Urothelium cell line (cell line): ENCODE data around the gene NPAS1.
"Not testable (repeated sequence)": the region's sequence is repeated elsewhere in the genome, so short reads cannot be mapped to it uniquely, and the experiment has no call there.

Experiments used
- DNase-seq: peaks from one replicate; pipeline ENCODE4 v3.0.0; 2011; ENCODE audit warnings: low spot score, mixed read lengths
- FAIRE-seq: peaks from 2 replicates; lab custom pipeline; 2011; peaks lifted over from hg19 to GRCh38; lab: Jason Lieb, UNC

NPAS1 gene

GRCh38 chr19:47074621-47075020 lies 55.0 kb downstream of the NPAS1 start:
- no peak for FAIRE-seq

GRCh38 chr19:47075179-47075810 lies 55.7 kb downstream of the NPAS1 start:
- no peak for FAIRE-seq

More at GRCh38 chr19:47074621-47075020, 55.0 kb downstream of the NPAS1 start:
- DNase-seq: no peak

GRCh38 chr19:47075941-47076340 lies 56.3 kb downstream of the NPAS1 start:
- no peak for DNase-seq
- no peak for FAIRE-seq

More at GRCh38 chr19:47075179-47075810, 55.7 kb downstream of the NPAS1 start:
- no peak for DNase-seq

- FAIRE-seq, DNase-seq: not testable (repeated sequence)
These were observed 58.7 kb downstream of the NPAS1 start for GRCh38 chr19:47078351-47078750.

- DNase-seq (no peak), FAIRE-seq (no peak)
These were observed 61.5 kb downstream of the NPAS1 start for GRCh38 chr19:47081095-47081494.

GRCh38 chr19:47082493-47082892 lies 62.9 kb downstream of the NPAS1 start:
- no peak for FAIRE-seq
- no peak for DNase-seq

GRCh38 chr19:47084879-47085439 lies 65.3 kb downstream of the NPAS1 start:
- no peak for FAIRE-seq

GRCh38 chr19:47086280-47086679 lies 66.6 kb downstream of the NPAS1 start:
- FAIRE-seq (no peak), DNase-seq (no peak)

More at GRCh38 chr19:47084879-47085439, 65.3 kb downstream of the NPAS1 start:
- no peak for DNase-seq

GRCh38 chr19:47089767-47090350 lies 70.2 kb downstream of the NPAS1 start:
- DNase-seq (no peak), FAIRE-seq (no peak)

GRCh38 chr19:47093254-47093653 lies 73.6 kb downstream of the NPAS1 start:
- no peak for DNase-seq
- no peak for FAIRE-seq

- FAIRE-seq: no peak
- no peak for DNase-seq
These were observed 74.2 kb downstream of the NPAS1 start for GRCh38 chr19:47093841-47094240.

- DNase-seq (no peak), FAIRE-seq (no peak)
These were observed 75.2 kb downstream of the NPAS1 start for GRCh38 chr19:47094557-47095475.
